ENCODE data around the gene ZNF816. TPM values are rescaled to one million over a fixed set of nuclear protein-coding genes. Genes with fewer than 3 reads are reported as not detected.
"Not testable (repeated sequence)": the region's sequence is repeated elsewhere in the genome, so short reads cannot be mapped to it uniquely, and the experiment has no call there.

Gene ZNF816
- total RNA-seq, 1 donor from 2014 or later: 11.9 TPM

GRCh38 chr19:52936151-52936953, 26.3 kb downstream of the ZNF816 start:
- no peaks in the 10 kb centered on the region for H3K36me3 Mint-ChIP-seq (ENCODE audit: unreplicated experiment)
- no peak for DNase-seq
- H3K4me1 Mint-ChIP-seq (ENCODE audit: low read depth, unreplicated experiment): peaks cover 2% of the 10 kb centered on the region
- H3K4me3 Mint-ChIP-seq (ENCODE audit: unreplicated experiment): no peak overlapping the region
- no peak overlapping the region for H3K27ac Mint-ChIP-seq (ENCODE audit: unreplicated experiment)
- H3K9me3 Mint-ChIP-seq (ENCODE audit: unreplicated experiment): peaks cover 2% of the 10 kb centered on the region
- peaks cover 4% of the 10 kb centered on the region for H3K27me3 Mint-ChIP-seq (ENCODE audit: unreplicated experiment)
- no peak for TF ChIP-seq CTCF (IDR thresholded peaks at IDR 0.05; ENCODE audit: partially characterized antibody, unreplicated experiment)

- H3K4me3 Mint-ChIP-seq (ENCODE audit: unreplicated experiment): no peak overlapping the region
- no peaks in the 10 kb centered on the region for H3K27me3 Mint-ChIP-seq (ENCODE audit: unreplicated experiment)
- H3K27ac Mint-ChIP-seq (ENCODE audit: unreplicated experiment): no peak overlapping the region
- H3K36me3 Mint-ChIP-seq (ENCODE audit: unreplicated experiment): no peaks in the 10 kb centered on the region
- no peaks in the 10 kb centered on the region for H3K9me3 Mint-ChIP-seq (ENCODE audit: unreplicated experiment)
- H3K4me1 Mint-ChIP-seq (ENCODE audit: low read depth, unreplicated experiment): no peaks in the 10 kb centered on the region
- no peak for TF ChIP-seq CTCF (IDR thresholded peaks at IDR 0.05; ENCODE audit: partially characterized antibody, unreplicated experiment)
- DNase-seq: no peak
Observed at GRCh38 chr19:52935434-52935833, 27.2 kb downstream of the ZNF816 start.

GRCh38 chr19:52924641-52925040, 38.0 kb downstream of the ZNF816 start:
- H3K4me1 Mint-ChIP-seq (ENCODE audit: low read depth, unreplicated experiment); DNase-seq; H3K36me3 Mint-ChIP-seq (ENCODE audit: unreplicated experiment); H3K27ac Mint-ChIP-seq (ENCODE audit: unreplicated experiment); H3K9me3 Mint-ChIP-seq (ENCODE audit: unreplicated experiment); H3K27me3 Mint-ChIP-seq (ENCODE audit: unreplicated experiment): not testable (repeated sequence)
- peak overlapping the region; percentile 4 for H3K4me3 Mint-ChIP-seq (ENCODE audit: unreplicated experiment)

GRCh38 chr19:52923778-52924593, 38.7 kb downstream of the ZNF816 start:
- H3K27ac Mint-ChIP-seq (ENCODE audit: unreplicated experiment): peak overlapping the region; percentile 29
- H3K36me3 Mint-ChIP-seq (ENCODE audit: unreplicated experiment): peaks cover 5% of the 10 kb centered on the region
- H3K27me3 Mint-ChIP-seq (ENCODE audit: unreplicated experiment): peaks cover 3% of the 10 kb centered on the region
- DNase-seq: peak; percentile 38
- H3K4me1 Mint-ChIP-seq (ENCODE audit: low read depth, unreplicated experiment): peaks cover 7% of the 10 kb centered on the region
- no peak for TF ChIP-seq CTCF (IDR thresholded peaks at IDR 0.05; ENCODE audit: partially characterized antibody, unreplicated experiment)
- H3K9me3 Mint-ChIP-seq (ENCODE audit: unreplicated experiment): no peaks in the 10 kb centered on the region
- peak overlapping the region; percentile 92 for H3K4me3 Mint-ChIP-seq (ENCODE audit: unreplicated experiment)

DNA sequence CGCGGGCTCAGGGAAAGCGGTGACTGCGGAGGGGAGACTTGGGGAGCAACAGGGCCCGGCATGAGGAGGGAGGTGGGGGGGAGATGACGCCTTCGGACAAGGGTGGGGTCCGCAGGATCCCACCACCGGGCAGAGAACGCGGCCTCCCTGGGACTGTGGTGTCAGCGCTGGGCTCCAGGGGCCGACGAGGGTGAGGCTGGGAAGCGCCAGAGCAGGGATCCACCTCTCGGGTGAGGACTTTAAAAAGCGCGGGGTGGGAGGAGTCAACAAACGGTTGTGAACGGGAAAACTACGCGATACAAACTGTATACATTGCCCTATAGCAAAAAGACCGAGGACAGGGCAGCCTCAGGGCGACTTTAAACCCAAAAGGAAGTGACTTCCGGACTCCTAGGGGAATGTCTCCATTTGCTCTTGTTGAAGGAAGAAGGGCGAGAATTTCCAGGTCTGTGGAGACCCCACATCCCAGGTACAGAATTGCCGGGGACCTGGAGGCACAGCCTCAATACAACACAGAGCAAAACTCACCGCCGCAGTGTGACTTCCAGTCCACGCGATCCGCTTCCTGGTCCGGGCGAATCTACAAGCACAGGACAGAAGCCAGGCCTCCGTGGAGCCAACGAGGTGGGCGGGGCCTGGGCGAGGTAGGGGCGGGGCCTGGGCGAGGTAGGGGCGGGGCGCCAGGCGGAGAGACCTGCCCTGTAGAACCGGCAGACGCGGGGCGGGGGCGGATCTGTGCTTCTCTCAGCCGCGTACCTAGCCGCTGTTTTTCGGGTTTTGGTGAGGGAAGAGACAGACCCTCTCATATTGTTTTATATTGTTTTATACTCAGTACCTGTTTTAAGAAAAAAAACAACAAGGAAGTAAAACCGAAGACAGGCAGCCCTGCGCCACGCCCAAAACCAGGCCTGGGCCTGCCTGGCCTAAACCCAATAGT, 39.6 kb downstream of the ZNF816 start, which contains the start of gene ZNF888:
Gene ZNF888 (minus strand): TSS at position 588 of the 937 bp plus-strand sequence. CDS start 5,555 bp downstream, outside the sequence.
- Mint-ChIP-seq H3K36me3 (ENCODE audit: unreplicated experiment) (peaks cover 5% of the 10 kb centered on the region), H3K9me3 (ENCODE audit: unreplicated experiment) (no peaks in the 10 kb centered on the region), H3K4me3 (ENCODE audit: unreplicated experiment) (peak within 1 kb of the TSS; percentile 92), H3K27me3 (ENCODE audit: unreplicated experiment) (peaks cover 3% of the 10 kb centered on the region), H3K4me1 (ENCODE audit: low read depth, unreplicated experiment) (peaks cover 7% of the 10 kb centered on the region), H3K27ac (ENCODE audit: unreplicated experiment) (peak within 1 kb of the TSS; percentile 59)
- TF ChIP-seq CTCF (IDR thresholded peaks at IDR 0.05; ENCODE audit: partially characterized antibody, unreplicated experiment): no peak
- DNase-seq: peak; percentile 89
